GM08714 (cell line): ENCODE data around the gene PALM.
"Not testable (repeated sequence)": the region's sequence is repeated elsewhere in the genome, so short reads cannot be mapped to it uniquely, and the experiment has no call there.

ENCODE experiments used
- H3K4me3 ChIP-seq: fragments of 200-500 bp; sonication (Bioruptor generic); 2 replicates; pipeline ENCODE4 v1.5.1; 2014; ENCODE audit warnings: mild to moderate bottlenecking, low read length, inconsistent platforms
- ZNF274 ChIP-seq: IDR thresholded peaks from 2 replicates; pipeline ENCODE4 v1.6.1; 2012; ENCODE audit warnings: mild to moderate bottlenecking, low read depth, low read length

Gene PALM

DNA sequence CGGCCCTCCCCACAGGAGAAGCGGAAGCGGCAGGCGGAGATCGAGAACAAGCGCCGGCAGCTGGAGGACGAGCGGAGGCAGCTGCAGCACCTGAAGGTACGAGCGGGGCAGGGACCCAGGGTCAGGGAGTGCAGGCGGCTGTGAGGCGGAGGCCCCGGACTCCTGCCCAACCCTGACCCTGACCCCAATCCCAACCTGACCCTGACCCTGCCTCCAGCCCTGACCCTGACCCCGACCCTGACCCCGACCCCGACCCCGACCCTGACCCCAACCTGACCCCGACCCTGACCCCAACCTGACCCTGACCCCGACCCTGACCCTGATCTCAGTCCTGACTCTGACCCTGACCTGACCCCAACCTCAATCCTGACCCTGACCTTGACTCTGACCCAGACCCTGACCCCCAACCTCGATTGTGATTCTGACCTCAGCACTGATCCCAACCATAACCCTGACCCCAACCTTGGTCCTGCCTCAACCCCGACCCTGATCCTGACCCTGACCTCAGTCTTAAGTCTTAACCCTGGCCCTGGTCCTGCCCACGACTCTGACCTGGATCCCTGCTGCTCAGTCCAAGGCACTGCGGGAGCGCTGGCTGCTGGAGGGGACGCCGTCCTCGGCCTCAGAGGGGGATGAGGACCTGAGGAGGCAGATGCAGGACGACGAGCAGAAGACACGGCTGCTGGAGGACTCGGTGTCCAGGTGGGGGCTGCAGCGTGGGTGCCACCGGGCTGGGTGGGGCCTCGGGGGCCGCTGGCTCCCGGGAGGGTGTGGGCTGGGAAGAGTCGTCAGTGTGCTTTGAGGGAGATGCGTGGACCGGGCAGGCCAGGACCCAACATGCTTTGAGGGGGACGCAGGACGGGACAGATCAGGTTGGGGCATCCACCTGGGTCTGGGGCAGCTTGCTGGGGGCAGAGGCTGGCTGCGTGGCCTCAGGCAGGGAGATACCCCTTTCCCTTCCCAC is 18.5 kb downstream of the PALM start:
- TF ChIP-seq ZNF274 = no peak
- H3K4me3 ChIP-seq = no peak overlapping the region

GRCh38 chr19:728011-728410 is 19.3 kb downstream of the PALM start:
- H3K4me3 ChIP-seq = no peak overlapping the region
- TF ChIP-seq ZNF274 = no peak

GRCh38 chr19:729564-729963 is 20.8 kb downstream of the PALM start:
- not testable (repeated sequence) for H3K4me3 ChIP-seq

DNA sequence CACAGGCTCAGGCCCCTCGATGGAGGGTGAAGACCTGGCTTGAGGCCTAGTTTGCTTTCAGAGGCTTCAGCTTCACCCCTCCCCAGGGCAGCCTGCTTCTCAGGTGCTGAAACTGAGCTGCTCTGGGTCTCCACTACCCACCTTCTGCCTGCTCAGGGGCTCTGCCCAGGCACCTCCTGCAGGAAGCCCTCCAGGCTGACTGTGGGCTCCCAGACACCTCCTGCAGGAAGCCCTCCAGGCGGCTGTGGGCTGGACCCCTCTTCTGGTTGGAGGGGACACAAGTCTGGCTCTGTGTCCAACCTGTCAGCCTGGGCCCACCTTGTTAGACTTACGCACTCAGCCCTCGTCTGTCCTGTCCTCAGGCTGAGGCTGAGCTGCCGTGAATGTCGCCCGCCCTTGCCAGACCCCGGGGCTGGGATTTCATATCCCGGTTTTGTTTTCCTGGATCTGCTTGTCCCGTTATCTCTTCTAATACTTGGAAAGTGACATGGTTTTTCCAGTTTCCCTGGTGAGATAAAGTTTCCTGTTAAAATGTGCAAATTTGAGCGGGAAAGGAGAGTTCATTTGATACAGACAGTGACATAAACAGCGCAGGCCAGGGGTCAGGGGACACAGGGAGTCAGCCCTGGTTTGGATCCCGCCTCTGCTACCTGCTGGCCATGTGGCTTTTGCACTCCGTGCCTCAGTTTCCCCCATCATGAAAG is 21.4 kb downstream of the PALM start:
- H3K4me3 ChIP-seq = no peak overlapping the region
- no peak for TF ChIP-seq ZNF274

DNA sequence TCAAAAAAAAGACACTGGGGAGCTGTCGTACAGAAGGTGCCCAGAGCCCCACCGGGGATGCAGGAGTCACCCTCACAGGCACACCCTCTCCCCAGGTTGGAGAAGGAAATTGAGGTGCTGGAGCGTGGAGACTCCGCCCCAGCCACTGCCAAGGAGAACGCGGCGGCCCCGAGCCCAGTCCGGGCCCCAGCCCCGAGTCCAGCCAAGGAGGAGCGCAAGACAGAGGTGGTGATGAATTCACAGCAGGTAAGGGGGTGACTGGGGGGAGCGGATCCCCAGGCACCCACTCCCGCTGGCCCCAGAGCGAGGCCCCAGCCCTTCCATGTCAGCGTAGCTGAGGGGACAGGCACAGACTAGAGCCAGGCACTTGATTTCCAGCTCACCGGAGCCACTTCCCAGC is 22.3 kb downstream of the PALM start:
- TF ChIP-seq ZNF274 = no peak
- H3K4me3 ChIP-seq = no peak overlapping the region

GRCh38 chr19:732148-733069 is 23.7 kb downstream of the PALM start:
- no peak overlapping the region for H3K4me3 ChIP-seq
- no peak for TF ChIP-seq ZNF274

- TF ChIP-seq ZNF274 = no peak
- H3K4me3 ChIP-seq = no peak overlapping the region
Observed at GRCh38 chr19:734716-735115, 26.0 kb downstream of the PALM start.

DNA sequence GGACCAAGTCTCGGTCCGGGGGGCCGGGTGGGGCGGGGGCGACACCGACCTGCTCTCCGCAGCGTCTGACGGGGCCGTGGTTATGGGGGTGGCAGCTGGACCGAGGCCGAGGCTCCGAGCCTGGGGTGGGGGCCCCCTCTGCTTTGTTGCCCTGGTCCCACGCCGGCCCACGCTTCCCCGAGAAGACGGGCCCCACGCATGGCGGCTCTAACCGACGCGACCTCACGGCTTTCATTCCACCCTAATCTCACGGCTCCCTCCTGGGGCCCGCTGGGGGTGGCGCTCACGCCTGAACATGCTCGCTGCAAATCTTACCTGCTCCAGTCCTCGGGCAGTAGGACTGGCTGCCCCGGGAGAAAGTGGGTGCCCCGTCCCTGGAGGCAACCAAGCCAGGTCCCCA is 27.4 kb downstream of the PALM start:
- H3K4me3 ChIP-seq = no peak overlapping the region
- TF ChIP-seq ZNF274 = no peak

DNA sequence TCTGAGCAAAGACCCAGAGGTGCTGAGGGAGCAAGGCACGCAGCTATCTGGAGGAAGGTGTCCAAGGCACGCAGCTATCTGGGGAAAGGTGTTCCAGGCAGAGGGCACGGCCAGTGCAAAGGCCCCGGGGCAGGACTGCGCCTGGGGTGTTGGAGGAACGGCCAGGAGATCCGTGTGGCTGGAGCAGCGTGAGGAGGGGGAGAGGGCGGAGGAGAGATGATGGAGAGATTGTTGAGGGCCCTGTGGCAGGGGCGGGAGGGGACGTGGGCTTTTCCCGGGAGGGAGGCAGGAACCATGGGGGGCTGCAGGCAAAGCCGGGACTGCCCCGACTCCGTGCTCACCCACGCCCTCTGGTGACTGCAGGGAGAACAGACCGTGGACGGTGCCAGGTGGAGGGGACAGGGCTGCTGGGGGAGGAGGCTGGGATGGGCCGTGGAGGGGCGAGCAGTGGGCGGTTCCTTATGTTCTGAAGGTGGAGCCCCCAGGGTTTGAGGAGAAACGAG is 28.9 kb downstream of the PALM start:
- H3K4me3 ChIP-seq = no peak overlapping the region
- TF ChIP-seq ZNF274 = no peak

DNA sequence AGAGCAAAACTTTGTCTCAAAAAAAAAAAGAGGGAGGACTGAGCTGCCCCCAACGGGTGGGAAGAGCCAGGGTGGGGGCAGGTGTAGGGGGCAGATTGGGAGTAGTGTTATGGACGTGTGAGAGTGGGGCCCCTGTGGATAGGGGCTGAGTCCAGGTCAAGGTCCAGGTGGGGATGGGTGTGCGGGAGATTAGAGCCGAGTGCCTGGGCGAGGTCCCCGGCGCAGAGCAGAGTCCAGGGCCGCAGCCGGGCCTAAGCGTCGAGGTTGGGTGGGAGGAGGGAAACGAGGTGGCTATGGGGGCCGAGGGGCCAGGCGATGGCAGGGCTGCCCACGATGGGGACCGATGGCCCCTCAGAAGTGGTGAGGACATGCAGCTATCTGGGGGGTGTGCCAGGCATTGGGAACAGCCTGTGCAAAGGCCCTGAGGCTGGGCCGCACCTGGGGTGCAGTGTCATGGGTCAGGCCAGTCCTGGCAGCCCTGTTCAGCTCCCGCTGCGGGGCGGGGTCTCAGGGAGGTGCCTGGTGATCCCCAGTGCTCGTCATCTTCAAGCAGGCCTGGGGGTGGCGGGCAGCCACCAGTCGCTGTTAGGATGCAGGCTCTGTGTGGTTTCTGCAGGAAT is 29.9 kb downstream of the PALM start:
- TF ChIP-seq ZNF274 = no peak
- no peak overlapping the region for H3K4me3 ChIP-seq

DNA sequence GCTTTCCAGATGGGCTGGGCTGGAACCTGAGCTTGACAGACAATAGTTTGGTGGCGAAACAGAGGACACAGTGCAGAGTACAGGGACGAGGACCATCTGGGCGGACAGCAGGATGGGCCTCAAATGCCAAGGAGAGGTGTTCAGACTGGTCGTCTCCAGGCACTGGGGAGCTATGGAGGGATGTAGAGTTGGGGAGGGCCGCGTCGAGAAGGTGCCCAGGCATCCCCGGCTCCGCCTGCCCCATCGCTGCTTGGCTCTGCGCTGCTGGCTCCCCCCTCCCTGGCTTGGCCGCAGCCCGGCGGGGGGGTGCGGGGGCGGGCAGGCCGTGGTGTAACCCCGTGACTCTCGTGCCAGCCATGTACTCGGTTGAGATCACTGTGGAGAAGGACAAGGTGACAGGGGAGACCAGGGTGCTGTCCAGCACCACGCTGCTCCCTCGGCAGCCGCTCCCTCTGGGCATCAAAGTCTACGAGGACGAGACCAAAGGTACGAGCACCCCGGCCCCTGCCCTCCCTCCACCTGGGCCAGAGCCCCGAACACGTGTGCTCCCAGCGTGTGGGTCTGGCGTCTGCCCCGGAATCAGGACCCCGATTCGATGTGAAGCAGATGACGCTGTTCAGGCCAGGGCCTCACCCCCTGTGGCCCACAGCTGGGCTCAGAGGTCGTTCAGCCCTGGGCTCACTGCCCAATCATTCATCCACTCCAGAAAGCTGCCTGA is 31.4 kb downstream of the PALM start:
- no peak overlapping the region for H3K4me3 ChIP-seq
- no peak for TF ChIP-seq ZNF274

DNA sequence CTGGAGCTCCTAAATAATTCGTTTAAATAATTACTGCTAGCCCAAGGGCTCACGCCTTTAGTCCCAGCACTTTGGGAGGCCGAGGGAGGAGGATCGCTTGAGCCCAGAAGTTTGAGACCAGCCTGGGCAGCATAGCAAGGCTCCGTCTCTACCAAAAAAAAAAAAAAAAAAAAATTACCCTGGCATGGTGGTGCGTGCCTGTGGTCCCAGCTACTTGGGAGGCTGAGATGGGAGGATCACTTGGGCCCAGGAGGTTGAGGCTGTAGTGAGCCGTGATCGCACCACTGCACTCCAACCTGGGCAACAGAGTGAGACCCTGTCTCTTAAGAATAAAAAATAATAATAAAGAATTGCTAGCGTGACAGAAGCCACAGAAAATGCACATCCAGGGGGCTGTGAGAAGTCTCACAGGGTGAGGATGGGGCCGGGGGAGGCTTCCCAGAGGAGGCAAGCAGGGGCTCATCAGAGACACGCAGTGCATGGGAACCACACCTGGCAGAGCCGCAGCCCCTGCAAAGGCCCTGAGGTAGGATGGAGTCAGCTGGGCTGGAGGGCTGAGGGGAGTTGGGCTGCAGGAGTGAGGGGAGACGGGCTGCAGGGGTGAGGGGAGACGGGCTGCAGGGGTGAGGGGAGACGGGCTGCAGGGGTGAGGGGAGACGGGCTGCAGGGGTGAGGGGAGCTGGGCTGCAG is 32.2 kb downstream of the PALM start:
- H3K4me3 ChIP-seq = not testable (repeated sequence)
